Osteocyte (in vitro differentiated cells): ENCODE measurements around the gene AGFG2. TPM values are rescaled to one million over a fixed set of nuclear protein-coding genes. Genes with fewer than 3 reads are reported as not detected.
"Not testable (repeated sequence)": the region's sequence is repeated elsewhere in the genome, so short reads cannot be mapped to it uniquely, and the experiment has no call there.

Experiments
- DNase-seq: peaks from one replicate; pipeline ENCODE4 v3.0.0; 2021; ENCODE audit warnings: mixed read lengths; ENCODE audit not compliant: unreplicated experiment; ENCODE audit errors: extremely low spot score
- H3K27ac Mint-ChIP-seq: one replicate; pipeline ENCODE4 v1.8.0; 2021; ENCODE audit warnings: mild to moderate bottlenecking, mixed read lengths; ENCODE audit not compliant: unreplicated experiment
- H3K27me3 Mint-ChIP-seq: one replicate; pipeline ENCODE4 v1.8.0; 2021; ENCODE audit warnings: mixed read lengths; ENCODE audit not compliant: unreplicated experiment
- H3K36me3 Mint-ChIP-seq: one replicate; pipeline ENCODE4 v1.8.0; 2021; ENCODE audit warnings: mixed read lengths; ENCODE audit not compliant: unreplicated experiment
- H3K4me1 Mint-ChIP-seq: one replicate; pipeline ENCODE4 v1.8.0; 2021; ENCODE audit warnings: mixed read lengths; ENCODE audit not compliant: unreplicated experiment
- H3K4me3 Mint-ChIP-seq: one replicate; pipeline ENCODE4 v1.8.0; 2021; ENCODE audit warnings: mild to moderate bottlenecking, moderate library complexity, mixed read lengths; ENCODE audit not compliant: unreplicated experiment
- H3K9me3 Mint-ChIP-seq: one replicate; pipeline ENCODE4 v1.8.0; 2021; ENCODE audit warnings: mixed read lengths; ENCODE audit not compliant: unreplicated experiment
- total RNA-seq: library from RNA; stranded (reverse); gene quantifications from 2 replicates; pipeline ENCODE4 v1.2.1, GENCODE V29; 2021
- TF ChIP-seq, protein P1 (sequence below): fragments of 200-600 bp; sonication (generic); IDR thresholded peaks from 2 replicates; pipeline ENCODE4 v1.5.0; 2021; ENCODE audit warnings: antibody characterized with exemption, mild to moderate bottlenecking, moderate library complexity

The AGFG2 gene
- total RNA-seq, 1 donor from 2014 or later, result 10.8 TPM

DNA sequence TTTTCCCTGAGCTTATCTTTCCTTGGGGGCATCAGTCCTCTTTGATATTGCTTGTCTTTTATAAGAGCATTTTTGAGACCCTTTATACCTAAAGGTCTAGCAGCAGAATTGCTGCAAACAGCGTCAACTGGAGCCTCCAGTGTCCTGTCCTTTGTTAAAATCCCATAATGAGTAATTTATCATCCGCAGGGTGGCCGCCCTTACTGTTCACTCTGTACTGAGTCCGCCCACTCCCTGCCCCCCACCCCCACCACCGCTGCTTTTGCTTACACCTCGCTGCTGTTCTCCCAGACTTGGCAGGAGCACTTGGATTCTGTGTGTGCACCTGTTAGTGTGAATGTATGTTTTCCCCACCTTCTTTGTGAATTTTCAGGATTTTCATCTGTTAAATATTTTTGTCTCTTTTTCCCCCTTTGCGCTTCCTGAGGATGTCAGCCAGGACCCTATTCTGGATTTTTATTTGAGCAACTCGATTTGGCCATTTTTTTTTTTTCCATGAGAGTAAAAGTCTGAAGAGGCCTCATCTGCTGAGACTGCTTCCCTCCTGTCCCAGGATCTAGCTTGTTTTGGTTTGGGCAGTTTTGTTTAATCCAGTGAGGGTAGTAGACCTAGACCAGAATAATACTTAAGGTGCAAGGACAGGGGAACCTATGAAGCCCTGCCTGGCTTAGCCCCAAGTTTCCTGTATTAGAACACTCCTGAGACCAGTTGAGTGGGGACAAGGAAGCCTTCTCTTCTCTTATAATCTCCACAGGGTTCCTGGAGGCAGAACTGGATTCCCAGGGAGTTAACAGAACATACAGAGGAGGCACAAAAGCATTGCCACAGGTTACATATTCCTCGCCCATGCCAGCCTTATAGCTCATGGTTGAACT lies 8.2 kb downstream of the AGFG2 start:
- no peak for DNase-seq
- H3K27me3 Mint-ChIP-seq, result no peaks in the 10 kb centered on the region
- H3K4me3 Mint-ChIP-seq, result no peak overlapping the region
- peaks cover 45% of the 10 kb centered on the region for H3K4me1 Mint-ChIP-seq
- peak overlapping the region; percentile 90 for H3K27ac Mint-ChIP-seq
- no peaks in the 10 kb centered on the region for H3K36me3 Mint-ChIP-seq
- TF ChIP-seq, protein P1, sequence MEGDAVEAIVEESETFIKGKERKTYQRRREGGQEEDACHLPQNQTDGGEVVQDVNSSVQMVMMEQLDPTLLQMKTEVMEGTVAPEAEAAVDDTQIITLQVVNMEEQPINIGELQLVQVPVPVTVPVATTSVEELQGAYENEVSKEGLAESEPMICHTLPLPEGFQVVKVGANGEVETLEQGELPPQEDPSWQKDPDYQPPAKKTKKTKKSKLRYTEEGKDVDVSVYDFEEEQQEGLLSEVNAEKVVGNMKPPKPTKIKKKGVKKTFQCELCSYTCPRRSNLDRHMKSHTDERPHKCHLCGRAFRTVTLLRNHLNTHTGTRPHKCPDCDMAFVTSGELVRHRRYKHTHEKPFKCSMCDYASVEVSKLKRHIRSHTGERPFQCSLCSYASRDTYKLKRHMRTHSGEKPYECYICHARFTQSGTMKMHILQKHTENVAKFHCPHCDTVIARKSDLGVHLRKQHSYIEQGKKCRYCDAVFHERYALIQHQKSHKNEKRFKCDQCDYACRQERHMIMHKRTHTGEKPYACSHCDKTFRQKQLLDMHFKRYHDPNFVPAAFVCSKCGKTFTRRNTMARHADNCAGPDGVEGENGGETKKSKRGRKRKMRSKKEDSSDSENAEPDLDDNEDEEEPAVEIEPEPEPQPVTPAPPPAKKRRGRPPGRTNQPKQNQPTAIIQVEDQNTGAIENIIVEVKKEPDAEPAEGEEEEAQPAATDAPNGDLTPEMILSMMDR, result no peak
- H3K9me3 Mint-ChIP-seq, result no peaks in the 10 kb centered on the region

DNA sequence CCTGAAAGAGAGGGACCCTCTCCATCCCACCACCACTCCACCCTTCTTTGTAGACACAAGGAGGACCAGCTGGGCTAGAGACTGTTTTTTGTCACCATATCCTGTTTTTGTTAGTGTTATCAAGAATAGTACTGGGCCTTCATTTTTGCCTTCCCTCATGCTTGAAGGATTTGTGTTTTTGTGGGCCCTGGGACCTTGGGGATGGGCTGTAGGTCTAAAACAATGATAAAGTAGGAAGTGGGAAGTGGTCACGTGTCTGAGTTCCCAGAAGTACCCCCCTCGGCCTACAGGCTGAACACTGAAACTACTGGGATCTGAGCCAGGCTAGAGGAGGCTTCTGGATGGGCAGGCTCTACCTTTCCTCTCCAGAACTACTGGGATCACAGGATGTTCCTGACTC lies 8.9 kb downstream of the AGFG2 start:
- DNase-seq, result no peak
- Mint-ChIP-seq H3K4me1 (peaks cover 45% of the 10 kb centered on the region), H3K9me3 (no peaks in the 10 kb centered on the region), H3K4me3 (no peak overlapping the region), H3K27ac (peak overlapping the region; percentile 90), H3K36me3 (peaks cover 3% of the 10 kb centered on the region), H3K27me3 (no peaks in the 10 kb centered on the region)
- TF ChIP-seq, protein P1, result no peak

DNA sequence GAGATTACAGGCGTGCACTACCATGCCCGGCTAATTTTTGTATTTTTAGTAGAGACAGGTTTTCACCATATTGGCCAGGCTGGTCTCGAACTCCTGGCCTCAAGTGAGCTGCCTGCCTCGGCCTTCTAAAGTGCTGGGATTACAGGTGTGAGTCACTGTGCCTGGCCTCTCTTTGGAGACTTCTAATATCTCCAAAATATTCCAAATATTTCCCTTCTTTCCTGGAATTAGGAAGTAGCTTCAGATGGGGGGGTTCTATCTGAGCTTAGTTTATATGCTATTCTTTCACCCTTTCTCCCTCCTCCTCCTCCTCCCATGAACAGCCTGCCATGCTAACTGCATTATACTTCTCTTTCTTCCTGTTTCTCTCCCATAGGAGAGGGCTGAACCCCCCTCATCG lies 9.4 kb downstream of the AGFG2 start:
- DNase-seq, H3K36me3 Mint-ChIP-seq, H3K9me3 Mint-ChIP-seq, H3K27me3 Mint-ChIP-seq, H3K4me3 Mint-ChIP-seq: not testable (repeated sequence)
- H3K4me1 Mint-ChIP-seq, result peaks cover 45% of the 10 kb centered on the region
- H3K27ac Mint-ChIP-seq, result peak overlapping the region; percentile 50

DNA sequence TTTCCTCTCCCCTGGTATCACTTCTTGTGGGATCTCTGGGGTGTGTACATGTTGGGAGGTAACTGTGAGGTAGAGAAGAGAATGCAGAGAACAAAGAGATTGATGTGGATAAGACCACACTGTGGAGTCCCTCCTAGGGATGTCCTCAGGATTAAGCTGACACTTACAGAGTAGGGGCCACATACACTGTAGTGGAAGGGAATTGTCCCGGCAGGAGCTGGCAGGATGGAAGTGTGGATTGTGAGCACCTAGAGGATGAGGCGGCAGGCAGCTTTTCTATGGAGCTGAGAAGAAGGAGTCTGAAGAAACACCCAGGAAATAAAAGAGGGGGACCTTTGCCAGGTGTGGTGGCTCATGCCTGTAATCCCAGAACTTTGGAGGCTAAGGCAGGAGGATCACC lies 13.5 kb downstream of the AGFG2 start:
- H3K36me3 Mint-ChIP-seq, result peaks cover 6% of the 10 kb centered on the region
- no peak overlapping the region for H3K4me3 Mint-ChIP-seq
- peaks cover 10% of the 10 kb centered on the region for H3K4me1 Mint-ChIP-seq
- H3K27me3 Mint-ChIP-seq, result no peaks in the 10 kb centered on the region
- H3K9me3 Mint-ChIP-seq, result no peaks in the 10 kb centered on the region
- no peak for DNase-seq
- no peak overlapping the region for H3K27ac Mint-ChIP-seq
- TF ChIP-seq, protein P1, result no peak

DNA sequence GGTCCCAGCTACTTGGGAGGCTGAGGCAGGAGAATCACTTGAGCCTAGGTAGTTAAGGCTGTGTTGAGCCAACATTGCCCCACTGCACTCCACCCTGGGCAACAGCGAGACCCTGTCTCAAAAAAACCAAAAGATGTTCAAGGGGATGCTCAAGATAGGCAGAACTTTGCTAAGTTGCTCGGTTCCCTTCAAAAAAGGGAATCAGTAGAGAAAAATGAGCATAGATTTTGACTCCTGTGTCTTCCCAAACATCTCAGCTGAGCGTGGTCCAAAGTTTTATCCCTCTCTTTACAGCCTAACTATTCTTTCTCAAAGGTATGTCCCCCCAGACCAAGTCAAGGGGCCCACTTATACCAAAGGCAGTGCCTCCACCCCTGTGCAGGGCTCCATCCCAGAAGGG lies 14.0 kb downstream of the AGFG2 start:
- TF ChIP-seq, protein P1, result no peak
- Mint-ChIP-seq H3K36me3 (peaks cover 6% of the 10 kb centered on the region), H3K4me1 (peaks cover 5% of the 10 kb centered on the region), H3K27me3 (no peaks in the 10 kb centered on the region), H3K9me3 (no peaks in the 10 kb centered on the region), H3K27ac (no peak overlapping the region), H3K4me3 (no peak overlapping the region)
- no peak for DNase-seq
